ENCODE measurements around the gene SMARCA2. TPM values are rescaled to one million over a fixed set of nuclear protein-coding genes. Genes with fewer than 3 reads are reported as not detected.

The SMARCA2 gene
- total and polyA plus RNA-seq, 8 donors, result 20.5 to 242 (median 78.5) TPM

- Histone ChIP-seq H3K4me1 (peaks cover 0 to 7% (median 4%) of the 10 kb centered on the region in 4 donors), H3K36me3 (peaks cover 13 to 97% (median 81%) of the 10 kb centered on the region in 4 donors), H3K9me3 (no peaks in the 10 kb centered on the region), H3K4me3 (no peak overlapping the region), H3K27ac (no peak overlapping the region), H3K27me3 (no peaks in the 10 kb centered on the region)
- DNase-seq, result no peak
- no peak for TF ChIP-seq EP300 (IDR thresholded peaks at IDR 0.05)
- TF ChIP-seq CTCF (IDR thresholded peaks at IDR 0.05), result peak in 3 of 7 experiments; percentile 9 to 20 (median 17)
- 89 to 93% (median 90%) methylated on average over 3 of the region's 3 CpGs for WGBS, 5 donors
- intact Hi-C loops (cut with DNase I; ENCODE audit: low total_unique reads), result no loop called here
Measured at GRCh38 chr9:2116073-2116472, 100.9 kb downstream of the SMARCA2 start.

GRCh38 chr9:2117527-2117926, 102.4 kb downstream of the SMARCA2 start:
- no peak overlapping the region for H3K4me3 ChIP-seq
- H3K9me3 ChIP-seq, result no peaks in the 10 kb centered on the region
- H3K4me1 ChIP-seq, result peaks cover 0 to 15% (median 12%) of the 10 kb centered on the region in 4 donors
- H3K27me3 ChIP-seq, result no peaks in the 10 kb centered on the region
- no peak overlapping the region for H3K27ac ChIP-seq
- TF ChIP-seq POLR2A (IDR thresholded peaks at IDR 0.05), result no peak
- no peak for TF ChIP-seq EP300 (IDR thresholded peaks at IDR 0.05)
- TF ChIP-seq CTCF (IDR thresholded peaks at IDR 0.05), result no peak
- TF ChIP-seq POLR2AphosphoS5 (IDR thresholded peaks at IDR 0.05), result no peak
- WGBS, 5 donors, result 82 to 92% (median 91%) methylated on average over 6 of the region's 6 CpGs
- DNase-seq, result no peak
- intact Hi-C loops (cut with DNase I; ENCODE audit: low total_unique reads), result no loop called here
- H3K36me3 ChIP-seq, result peaks cover 13 to 89% (median 69%) of the 10 kb centered on the region in 4 donors

GRCh38 chr9:2119566-2119965, 104.4 kb downstream of the SMARCA2 start:
- peaks cover 11 to 89% (median 66%) of the 10 kb centered on the region in 4 donors for H3K36me3 ChIP-seq

GRCh38 chr9:2120926-2121689, 106.0 kb downstream of the SMARCA2 start:
- intact Hi-C loops (cut with DNase I; ENCODE audit: low total_unique reads), result no loop called here
- no peak overlapping the region for H3K4me3 ChIP-seq
- H3K4me1 ChIP-seq, result peaks cover 9 to 36% (median 22%) of the 10 kb centered on the region in 4 donors
- no peaks in the 10 kb centered on the region for H3K27me3 ChIP-seq
- WGBS, 5 donors, result 44 to 64% (median 51%) methylated on average over 3 of the region's 3 CpGs
- H3K36me3 ChIP-seq, result peaks cover 11 to 79% (median 59%) of the 10 kb centered on the region in 4 donors
- H3K9me3 ChIP-seq, result no peaks in the 10 kb centered on the region
- H3K27ac ChIP-seq, result peak overlapping the region in 2 of 5 donors; percentile 2 to 60
- TF ChIP-seq EP300 (IDR thresholded peaks at IDR 0.05) (no peak), CTCF (IDR thresholded peaks at IDR 0.05) (no peak)
- DNase-seq, result peak in 1 of 2 donors; percentile 23

More at GRCh38 chr9:2119566-2119965, 104.4 kb downstream of the SMARCA2 start:
- Histone ChIP-seq H3K4me3 (no peak overlapping the region), H3K4me1 (peaks cover 0 to 21% (median 12%) of the 10 kb centered on the region in 4 donors), H3K9me3 (no peaks in the 10 kb centered on the region), H3K27me3 (no peaks in the 10 kb centered on the region), H3K27ac (no peak overlapping the region)
- DNase-seq, result no peak
- WGBS, 5 donors, result 89 to 95% (median 93%) methylated on average over 9 of the region's 9 CpGs
- no peak for TF ChIP-seq POLR2A (IDR thresholded peaks at IDR 0.05)
- TF ChIP-seq CTCF (IDR thresholded peaks at IDR 0.05), result no peak
- intact Hi-C loops (cut with DNase I; ENCODE audit: low total_unique reads), result no loop called here
